Measurements from ENCODE around the gene RYR2.

RYR2 gene

DNA sequence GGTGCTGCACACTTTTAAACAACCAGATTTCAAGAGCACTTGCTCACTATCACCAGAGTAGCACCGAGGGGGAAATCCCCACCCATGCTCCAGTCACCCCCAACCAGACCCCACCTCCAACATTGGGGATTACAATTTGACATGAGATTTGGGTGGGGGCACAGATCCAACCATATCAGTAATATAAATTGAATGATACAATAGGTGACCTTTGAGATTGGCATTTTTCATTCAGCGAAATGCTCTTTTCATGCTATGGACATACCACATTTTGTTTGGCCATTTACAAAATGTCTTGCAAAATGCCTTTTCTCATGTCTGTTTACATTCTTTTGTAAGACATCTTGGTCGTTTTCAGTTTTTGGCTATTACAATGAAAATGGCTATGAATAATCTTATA, 23.9 kb downstream of the RYR2 start:
- Histone ChIP-seq H3K4me1 (ENCODE audit: control insufficient read depth, insufficient read depth, low read length) (no peaks in the 10 kb centered on the region), H3K4me3 (ENCODE audit: insufficient read depth, low read depth, low read length) (no peak overlapping the region), H3K9me3 (ENCODE audit: control insufficient read depth, low read length) (no peaks in the 10 kb centered on the region), H3K27me3 (ENCODE audit: control insufficient read depth, insufficient read depth, low read length, poor library complexity, severe bottlenecking) (no peaks in the 10 kb centered on the region), H3K36me3 (ENCODE audit: control insufficient read depth, insufficient read depth, low read length) (no peaks in the 10 kb centered on the region), H3K27ac (ENCODE audit: insufficient read depth, low read depth, low read length, poor library complexity, severe bottlenecking) (no peak overlapping the region)
- WGBS, 2 experiments, result 93% methylated on average over 2 to 3 of the region's 3 CpGs

GRCh38 chr1:237070519-237070918, 28.5 kb downstream of the RYR2 start:
- Histone ChIP-seq H3K9me3 (ENCODE audit: control insufficient read depth, low read length) (no peaks in the 10 kb centered on the region), H3K27me3 (ENCODE audit: control insufficient read depth, insufficient read depth, low read length, poor library complexity, severe bottlenecking) (no peaks in the 10 kb centered on the region), H3K36me3 (ENCODE audit: control insufficient read depth, insufficient read depth, low read length) (no peaks in the 10 kb centered on the region), H3K4me1 (ENCODE audit: control insufficient read depth, insufficient read depth, low read length) (no peaks in the 10 kb centered on the region), H3K27ac (ENCODE audit: insufficient read depth, low read depth, low read length, poor library complexity, severe bottlenecking) (no peak overlapping the region), H3K4me3 (ENCODE audit: insufficient read depth, low read depth, low read length) (no peak overlapping the region)
- WGBS, 2 experiments, result 90 to 100% methylated on average over 2 of the region's 2 CpGs

- H3K36me3 ChIP-seq (ENCODE audit: control insufficient read depth, insufficient read depth, low read length), result no peaks in the 10 kb centered on the region
- no peaks in the 10 kb centered on the region for H3K4me1 ChIP-seq (ENCODE audit: control insufficient read depth, insufficient read depth, low read length)
- H3K9me3 ChIP-seq (ENCODE audit: control insufficient read depth, low read length), result no peaks in the 10 kb centered on the region
- H3K4me3 ChIP-seq (ENCODE audit: insufficient read depth, low read depth, low read length), result no peak overlapping the region
- H3K27ac ChIP-seq (ENCODE audit: insufficient read depth, low read depth, low read length, poor library complexity, severe bottlenecking), result no peak overlapping the region
- H3K27me3 ChIP-seq (ENCODE audit: control insufficient read depth, insufficient read depth, low read length, poor library complexity, severe bottlenecking), result no peaks in the 10 kb centered on the region
- 89 to 90% methylated on average over 25 of the region's 25 CpGs for WGBS, 2 experiments
Measured at GRCh38 chr1:237071641-237072420, 29.8 kb downstream of the RYR2 start.

DNA sequence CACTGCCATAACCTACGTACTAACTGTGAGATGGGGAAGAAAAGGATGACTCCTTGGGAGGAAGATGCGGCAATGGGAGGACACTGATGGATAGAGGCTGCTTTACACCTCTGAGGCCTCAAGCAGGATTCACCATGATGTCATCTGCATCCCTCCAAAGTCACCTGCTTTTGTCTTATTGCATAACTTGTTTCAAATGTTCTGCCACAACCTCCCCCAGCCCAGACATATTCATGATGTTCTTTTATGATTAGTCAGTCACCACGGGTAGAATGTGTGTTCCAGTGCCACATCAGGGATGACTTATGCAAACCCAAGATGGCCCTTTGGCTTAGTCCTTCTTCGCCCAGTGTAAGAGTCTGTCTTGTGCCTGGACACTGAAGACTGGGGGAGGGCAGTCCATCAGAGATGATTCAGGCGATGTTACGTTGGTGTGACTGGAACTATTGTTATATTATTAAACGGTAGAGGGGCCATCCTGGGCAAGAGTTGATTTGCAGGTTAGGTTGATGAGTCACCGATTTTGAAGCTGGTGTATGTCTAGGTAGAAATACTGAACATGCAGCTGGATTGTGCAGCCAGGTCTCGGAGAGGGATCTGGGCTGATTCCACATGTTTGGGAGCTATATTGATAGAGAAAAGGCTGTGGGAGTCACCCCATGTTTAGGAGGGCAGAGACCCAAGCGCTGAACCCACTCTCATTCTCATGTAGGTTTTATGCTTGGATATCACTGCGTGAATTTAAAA, 32.6 kb downstream of the RYR2 start:
- no peaks in the 10 kb centered on the region for H3K4me1 ChIP-seq (ENCODE audit: control insufficient read depth, insufficient read depth, low read length)
- no peaks in the 10 kb centered on the region for H3K36me3 ChIP-seq (ENCODE audit: control insufficient read depth, insufficient read depth, low read length)
- H3K9me3 ChIP-seq (ENCODE audit: control insufficient read depth, low read length), result no peaks in the 10 kb centered on the region
- no peak overlapping the region for H3K4me3 ChIP-seq (ENCODE audit: insufficient read depth, low read depth, low read length)
- WGBS, 2 experiments, result 93 to 95% methylated on average over 11 of the region's 11 CpGs
- no peak overlapping the region for H3K27ac ChIP-seq (ENCODE audit: insufficient read depth, low read depth, low read length, poor library complexity, severe bottlenecking)
- no peaks in the 10 kb centered on the region for H3K27me3 ChIP-seq (ENCODE audit: control insufficient read depth, insufficient read depth, low read length, poor library complexity, severe bottlenecking)

DNA sequence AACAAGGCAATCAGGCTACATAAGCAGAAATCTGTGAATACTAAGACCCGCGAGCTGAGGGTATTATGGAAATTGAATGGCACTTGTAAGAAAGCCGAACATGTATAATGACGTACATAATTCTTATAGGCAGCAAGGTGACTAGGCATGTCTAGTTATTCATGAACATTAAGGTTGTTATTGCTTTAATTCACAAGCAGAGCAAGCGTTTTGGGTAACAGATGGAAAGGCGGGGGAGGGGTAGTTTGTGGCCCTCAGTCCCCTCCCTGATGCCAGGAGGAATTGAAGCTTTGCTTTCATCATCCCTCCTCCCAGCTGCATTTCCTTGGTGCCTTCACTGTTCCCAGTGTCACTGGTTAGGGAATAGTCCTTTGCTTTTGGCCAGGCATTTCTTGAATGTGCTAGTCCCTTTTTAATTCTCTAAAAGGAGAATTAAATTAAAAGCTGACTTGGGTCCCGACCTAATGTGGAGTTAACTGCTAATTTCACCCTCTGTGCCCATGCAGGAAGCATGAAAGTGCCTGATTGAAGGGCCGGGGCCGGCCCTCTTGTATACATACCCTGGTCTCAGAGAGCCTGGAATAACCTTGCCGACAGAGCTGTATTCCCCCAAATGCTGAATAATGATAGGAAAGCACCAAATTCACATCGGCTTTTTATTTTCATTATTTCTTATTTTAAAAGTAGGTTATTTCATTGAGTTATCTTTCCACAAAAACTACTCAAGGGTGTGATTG, 42.5 kb downstream of the RYR2 start:
- no peak overlapping the region for H3K4me3 ChIP-seq (ENCODE audit: insufficient read depth, low read depth, low read length)
- H3K9me3 ChIP-seq (ENCODE audit: control insufficient read depth, low read length), result no peaks in the 10 kb centered on the region
- no peaks in the 10 kb centered on the region for H3K4me1 ChIP-seq (ENCODE audit: control insufficient read depth, insufficient read depth, low read length)
- H3K27me3 ChIP-seq (ENCODE audit: control insufficient read depth, insufficient read depth, low read length, poor library complexity, severe bottlenecking), result no peaks in the 10 kb centered on the region
- H3K36me3 ChIP-seq (ENCODE audit: control insufficient read depth, insufficient read depth, low read length), result no peaks in the 10 kb centered on the region
- H3K27ac ChIP-seq (ENCODE audit: insufficient read depth, low read depth, low read length, poor library complexity, severe bottlenecking), result no peak overlapping the region
- 76 to 77% methylated on average over 10 of the region's 11 CpGs for WGBS, 2 experiments

DNA sequence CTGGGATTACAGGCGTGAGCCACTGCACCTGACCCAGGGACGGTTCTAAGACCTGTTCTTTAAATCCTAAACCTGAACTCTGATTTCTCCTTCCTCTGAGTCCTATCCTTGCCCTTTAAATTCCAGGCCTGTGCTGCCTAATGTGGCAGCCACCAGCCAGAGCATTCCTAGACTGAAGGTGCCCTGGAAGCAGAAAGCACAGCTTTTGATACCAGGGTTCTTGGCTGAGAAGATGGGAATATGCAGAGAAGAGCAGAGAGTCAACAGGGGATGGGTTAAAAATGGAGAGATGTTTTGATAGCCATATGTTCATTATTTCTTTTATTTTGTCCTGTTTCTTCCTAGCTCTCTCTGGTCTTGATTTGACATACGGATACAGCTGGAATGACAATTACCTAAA, 49.7 kb downstream of the RYR2 start:
- Histone ChIP-seq H3K27ac (ENCODE audit: insufficient read depth, low read depth, low read length, poor library complexity, severe bottlenecking) (no peak overlapping the region), H3K4me3 (ENCODE audit: insufficient read depth, low read depth, low read length) (no peak overlapping the region), H3K36me3 (ENCODE audit: control insufficient read depth, insufficient read depth, low read length) (no peaks in the 10 kb centered on the region), H3K4me1 (ENCODE audit: control insufficient read depth, insufficient read depth, low read length) (no peaks in the 10 kb centered on the region), H3K9me3 (ENCODE audit: control insufficient read depth, low read length) (no peaks in the 10 kb centered on the region), H3K27me3 (ENCODE audit: control insufficient read depth, insufficient read depth, low read length, poor library complexity, severe bottlenecking) (no peaks in the 10 kb centered on the region)
- 91 to 94% methylated on average over 2 to 3 of the region's 3 CpGs for WGBS, 2 experiments

GRCh38 chr1:237093691-237094090, 51.7 kb downstream of the RYR2 start:
- no peak overlapping the region for H3K4me3 ChIP-seq (ENCODE audit: insufficient read depth, low read depth, low read length)
- H3K27me3 ChIP-seq (ENCODE audit: control insufficient read depth, insufficient read depth, low read length, poor library complexity, severe bottlenecking), result no peaks in the 10 kb centered on the region
- H3K4me1 ChIP-seq (ENCODE audit: control insufficient read depth, insufficient read depth, low read length), result no peaks in the 10 kb centered on the region
- no peak overlapping the region for H3K27ac ChIP-seq (ENCODE audit: insufficient read depth, low read depth, low read length, poor library complexity, severe bottlenecking)
- H3K36me3 ChIP-seq (ENCODE audit: control insufficient read depth, insufficient read depth, low read length), result no peaks in the 10 kb centered on the region
- WGBS, 2 experiments, result 88 to 91% methylated on average over 12 of the region's 12 CpGs
- H3K9me3 ChIP-seq (ENCODE audit: control insufficient read depth, low read length), result no peaks in the 10 kb centered on the region

DNA sequence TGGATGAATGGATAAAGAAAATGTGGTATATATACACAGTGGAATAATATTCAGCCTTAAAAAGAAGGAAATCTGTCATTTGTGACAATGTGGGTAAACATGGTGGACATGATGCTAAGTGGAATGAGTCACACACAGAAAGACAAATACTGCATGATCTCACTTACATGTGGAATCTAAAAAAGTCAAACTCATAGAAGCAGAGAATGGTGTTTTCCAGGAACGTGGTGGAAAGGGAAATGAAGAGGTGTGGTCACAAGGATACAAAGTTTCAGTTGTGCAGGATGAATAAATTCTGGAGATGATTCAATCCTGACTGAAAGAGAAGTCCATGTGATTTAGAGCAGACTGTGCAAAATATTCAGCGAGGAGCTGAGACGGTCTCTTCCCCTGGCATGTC, 56.6 kb downstream of the RYR2 start:
- Histone ChIP-seq H3K27me3 (ENCODE audit: control insufficient read depth, insufficient read depth, low read length, poor library complexity, severe bottlenecking) (no peaks in the 10 kb centered on the region), H3K4me3 (ENCODE audit: insufficient read depth, low read depth, low read length) (no peak overlapping the region), H3K4me1 (ENCODE audit: control insufficient read depth, insufficient read depth, low read length) (no peaks in the 10 kb centered on the region), H3K36me3 (ENCODE audit: control insufficient read depth, insufficient read depth, low read length) (no peaks in the 10 kb centered on the region), H3K9me3 (ENCODE audit: control insufficient read depth, low read length) (no peaks in the 10 kb centered on the region), H3K27ac (ENCODE audit: insufficient read depth, low read depth, low read length, poor library complexity, severe bottlenecking) (no peak overlapping the region)
- 93 to 94% methylated on average over 3 of the region's 3 CpGs for WGBS, 2 experiments

DNA sequence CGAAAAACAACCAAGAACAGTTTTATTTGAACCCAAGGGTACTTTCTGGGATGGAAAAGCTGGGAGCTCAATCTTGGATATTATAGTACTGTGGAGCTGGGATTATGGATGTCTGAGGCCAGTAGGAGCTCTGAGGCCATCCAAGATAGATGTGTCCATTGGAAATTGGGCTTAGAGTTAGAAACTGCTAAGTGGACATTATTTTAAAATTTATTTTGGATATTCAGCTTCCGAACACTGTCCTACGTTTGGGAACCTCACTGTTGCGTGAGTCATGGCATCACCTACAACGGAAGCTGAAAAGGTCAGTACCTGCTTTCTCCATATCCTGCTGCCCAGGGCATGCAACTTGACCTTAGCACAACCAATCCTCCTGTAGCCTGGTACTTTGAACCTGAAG, 61.0 kb downstream of the RYR2 start:
- H3K4me1 ChIP-seq (ENCODE audit: control insufficient read depth, insufficient read depth, low read length), result peaks cover 5% of the 10 kb centered on the region
- H3K27me3 ChIP-seq (ENCODE audit: control insufficient read depth, insufficient read depth, low read length, poor library complexity, severe bottlenecking), result no peaks in the 10 kb centered on the region

DNA sequence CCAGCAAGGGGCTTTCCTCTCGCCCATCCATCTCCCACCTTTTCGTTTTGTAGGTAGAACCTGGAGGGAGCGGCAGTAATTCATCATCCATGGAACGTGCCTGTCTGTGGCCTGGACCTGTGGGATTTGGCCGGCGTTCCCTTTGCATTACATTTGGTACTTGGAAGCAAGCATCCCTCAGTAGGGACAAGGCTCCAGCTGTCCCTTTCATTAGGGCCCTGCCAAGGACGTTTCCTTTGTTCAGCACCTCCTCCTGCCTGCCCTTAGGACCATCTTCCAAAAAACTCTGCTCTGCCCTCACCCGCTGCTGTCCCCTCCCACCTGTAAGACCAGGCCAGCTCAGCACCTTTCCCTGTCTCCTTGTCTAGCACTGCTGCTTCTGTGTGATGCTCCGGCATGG, 62.1 kb downstream of the RYR2 start:
- no peak overlapping the region for H3K27ac ChIP-seq (ENCODE audit: insufficient read depth, low read depth, low read length, poor library complexity, severe bottlenecking)
- no peaks in the 10 kb centered on the region for H3K9me3 ChIP-seq (ENCODE audit: control insufficient read depth, low read length)
- H3K4me1 ChIP-seq (ENCODE audit: control insufficient read depth, insufficient read depth, low read length), result peaks cover 5% of the 10 kb centered on the region
- no peaks in the 10 kb centered on the region for H3K27me3 ChIP-seq (ENCODE audit: control insufficient read depth, insufficient read depth, low read length, poor library complexity, severe bottlenecking)
- no peak overlapping the region for H3K4me3 ChIP-seq (ENCODE audit: insufficient read depth, low read depth, low read length)
- H3K36me3 ChIP-seq (ENCODE audit: control insufficient read depth, insufficient read depth, low read length), result no peaks in the 10 kb centered on the region
- 91 to 93% methylated on average over 9 of the region's 9 CpGs for WGBS, 2 experiments

More for the DNA sequence above, 61.0 kb downstream of the RYR2 start:
- Histone ChIP-seq H3K36me3 (ENCODE audit: control insufficient read depth, insufficient read depth, low read length) (no peaks in the 10 kb centered on the region), H3K4me3 (ENCODE audit: insufficient read depth, low read depth, low read length) (no peak overlapping the region), H3K9me3 (ENCODE audit: control insufficient read depth, low read length) (no peaks in the 10 kb centered on the region), H3K27ac (ENCODE audit: insufficient read depth, low read depth, low read length, poor library complexity, severe bottlenecking) (no peak overlapping the region)
- WGBS, 2 experiments, result 97% methylated on average over 5 of the region's 5 CpGs
